ENCODE results near the gene RTL5.

The RTL5 gene

DNA sequence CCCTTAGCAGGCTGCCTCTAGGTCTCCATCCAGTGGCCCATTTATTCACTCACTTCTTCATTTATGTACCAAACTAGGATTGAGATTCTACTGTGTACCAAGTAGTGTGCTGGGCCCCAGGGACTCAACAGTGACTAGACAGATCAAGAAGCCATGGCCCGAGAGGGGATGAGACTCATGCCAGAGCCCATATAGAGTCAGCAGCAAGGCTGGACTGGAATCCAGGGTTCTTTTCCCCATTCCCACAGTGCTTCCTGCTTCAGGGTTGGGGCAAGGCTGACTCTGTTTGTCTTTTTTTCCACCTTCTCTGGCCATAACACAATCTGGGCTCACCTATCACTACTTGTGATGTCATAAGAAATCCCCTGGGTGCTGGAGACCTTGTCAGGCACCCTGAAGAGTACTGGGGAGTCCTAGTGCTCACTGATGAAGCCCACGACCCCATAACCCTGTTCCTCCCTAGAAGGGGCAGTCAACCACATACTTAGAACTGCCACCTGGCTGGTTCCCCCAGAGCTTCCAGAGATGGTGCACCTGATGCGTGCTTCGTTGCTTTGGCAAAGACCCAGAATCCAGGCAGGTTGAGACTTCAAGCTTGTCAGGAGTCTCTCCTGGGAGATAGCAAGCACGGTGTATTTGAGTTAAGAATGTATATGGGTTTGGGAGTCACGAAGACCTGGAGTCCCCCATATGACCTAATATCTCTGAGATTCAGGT lies 6.2 kb downstream of the RTL5 start:
- Histone ChIP-seq H3K9me3 (ENCODE audit: control insufficient read depth, insufficient read depth, low read length) (no peaks in the 10 kb centered on the region), H3K36me3 (ENCODE audit: insufficient read depth, low read length) (no peaks in the 10 kb centered on the region), H3K4me1 (ENCODE audit: insufficient read depth, low read length) (peaks cover 26% of the 10 kb centered on the region), H3K9ac (ENCODE audit: low read depth, low read length) (no peak overlapping the region)

DNA sequence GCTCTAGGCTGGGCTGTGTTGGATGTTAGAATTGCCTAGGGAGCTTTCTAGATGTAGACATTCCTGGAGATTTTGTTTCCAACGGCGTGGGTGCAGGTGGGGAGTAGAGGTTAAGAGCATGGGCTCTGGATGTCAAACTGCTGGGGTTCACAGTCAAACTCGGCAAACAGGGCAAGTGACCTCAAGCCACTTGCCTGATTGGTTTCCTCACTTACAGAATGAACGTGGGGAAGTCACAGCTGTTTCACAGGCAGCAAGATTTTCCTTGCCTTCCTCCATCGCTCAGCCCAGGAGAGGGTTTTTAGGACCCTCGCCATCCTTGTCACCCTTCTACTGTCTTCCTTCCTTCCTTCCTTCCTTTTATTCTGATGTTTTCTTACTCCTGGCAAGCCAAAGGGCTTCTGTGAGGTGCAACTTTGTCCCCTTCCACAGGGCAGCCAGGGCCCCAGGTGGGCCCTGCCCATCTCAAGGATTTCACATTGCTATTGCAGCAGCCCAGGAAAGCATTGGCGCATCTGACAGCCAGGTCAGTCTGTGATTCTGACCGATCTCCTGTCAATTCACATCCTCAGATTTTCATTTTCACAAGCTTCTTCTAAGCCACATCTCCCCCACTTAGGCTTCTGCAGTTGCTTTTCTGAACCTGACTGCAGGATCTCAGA lies 7.0 kb downstream of the RTL5 start:
- Histone ChIP-seq H3K36me3 (ENCODE audit: insufficient read depth, low read length) (no peaks in the 10 kb centered on the region), H3K9ac (ENCODE audit: low read depth, low read length) (no peak overlapping the region), H3K9me3 (ENCODE audit: control insufficient read depth, insufficient read depth, low read length) (no peaks in the 10 kb centered on the region), H3K4me1 (ENCODE audit: insufficient read depth, low read length) (peaks cover 26% of the 10 kb centered on the region)

DNA sequence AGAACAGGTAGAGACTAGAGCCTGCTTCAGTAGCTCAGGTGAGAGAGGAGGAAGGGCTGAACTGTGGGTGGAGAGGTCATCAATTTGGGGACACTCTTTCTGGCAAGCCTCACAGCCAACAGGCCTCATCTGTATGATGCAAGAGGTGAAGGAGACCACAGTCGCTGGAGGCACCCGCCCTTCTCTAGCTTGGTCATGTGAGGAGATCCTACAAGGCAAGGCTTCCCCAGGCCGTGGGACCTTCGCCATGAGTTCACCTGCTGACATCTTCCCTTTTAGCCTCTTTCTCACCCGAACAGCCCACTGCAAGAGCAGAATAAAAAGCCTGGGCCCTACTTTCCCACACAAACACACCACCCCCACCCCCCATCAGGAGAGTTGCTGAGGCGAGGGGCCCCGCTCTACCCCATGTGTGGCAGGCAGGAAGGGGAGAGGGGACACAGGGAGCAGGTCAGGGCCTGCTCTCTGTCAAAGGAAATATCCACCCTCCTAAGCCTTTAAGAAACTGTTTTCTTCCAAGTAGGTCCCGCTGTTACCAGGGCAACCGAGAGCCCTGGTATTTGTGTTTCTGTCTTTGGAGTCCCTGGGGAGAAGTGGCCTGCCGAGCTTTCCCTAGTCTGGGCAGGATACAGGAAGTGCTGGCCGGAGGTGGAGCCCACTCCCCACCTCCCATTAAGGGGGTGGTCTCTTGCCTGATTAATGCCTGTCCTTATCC lies 8.1 kb downstream of the RTL5 start:
- Histone ChIP-seq H3K4me1 (ENCODE audit: insufficient read depth, low read length) (peaks cover 26% of the 10 kb centered on the region), H3K36me3 (ENCODE audit: insufficient read depth, low read length) (no peaks in the 10 kb centered on the region), H3K9ac (ENCODE audit: low read depth, low read length) (no peak overlapping the region), H3K9me3 (ENCODE audit: control insufficient read depth, insufficient read depth, low read length) (no peaks in the 10 kb centered on the region)

DNA sequence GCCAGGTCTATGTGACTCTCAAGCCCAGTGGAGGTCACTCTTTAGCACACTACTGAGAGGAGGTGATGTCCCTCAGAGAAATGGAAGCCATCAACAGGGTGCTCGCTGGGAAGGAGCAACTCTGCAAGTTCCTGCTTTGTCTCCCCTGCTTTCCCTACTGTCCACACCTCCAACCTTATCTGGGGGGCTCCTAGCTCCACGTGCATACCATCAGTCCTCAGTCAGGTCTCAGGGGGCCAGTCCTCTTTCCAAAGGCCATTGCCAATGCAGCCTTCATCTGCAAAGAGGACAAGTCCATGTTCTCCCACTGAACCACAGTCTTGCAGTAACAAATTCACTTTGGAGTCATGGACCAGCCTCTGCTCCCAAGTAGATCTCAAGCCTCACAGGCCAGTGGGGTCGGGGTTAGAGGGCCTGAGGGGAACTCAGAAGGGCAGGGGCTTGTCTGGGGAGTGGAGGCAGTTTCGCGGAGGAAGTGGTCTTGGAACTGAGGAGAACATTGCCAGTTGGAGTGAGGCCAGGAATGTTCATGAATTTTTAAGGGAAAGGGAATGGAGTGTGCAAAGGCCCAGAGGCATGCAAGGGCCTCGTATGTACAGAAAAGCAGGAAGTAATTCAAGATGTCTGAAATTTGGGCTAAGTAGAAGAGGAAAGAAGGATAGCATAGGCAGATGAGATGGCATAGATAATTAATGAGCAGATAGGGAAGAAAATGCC lies 8.9 kb downstream of the RTL5 start:
- no peak overlapping the region for H3K9ac ChIP-seq (ENCODE audit: low read depth, low read length)

DNA sequence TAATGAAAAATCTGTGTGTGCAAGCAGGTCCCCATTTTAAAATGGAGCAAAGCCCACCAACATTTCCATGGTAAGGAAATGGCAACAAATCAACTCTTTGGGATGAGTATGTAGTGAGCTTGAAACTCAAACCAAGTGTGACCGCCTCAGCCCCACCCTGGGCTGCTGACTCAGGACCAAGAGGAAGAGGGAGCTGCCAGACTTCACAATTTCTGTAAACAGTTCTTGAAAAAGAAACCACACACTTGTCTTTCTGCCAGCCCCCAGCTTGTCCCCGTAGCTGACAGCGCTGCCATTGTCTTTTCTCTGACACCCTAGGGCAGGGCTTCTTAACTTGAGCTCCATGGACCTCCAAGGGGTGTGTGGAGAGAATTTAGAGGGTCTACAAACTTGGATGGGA lies 10.3 kb downstream of the RTL5 start:
- H3K9ac ChIP-seq (ENCODE audit: low read depth, low read length), result no peak overlapping the region
- H3K36me3 ChIP-seq (ENCODE audit: insufficient read depth, low read length), result no peaks in the 10 kb centered on the region
- H3K4me1 ChIP-seq (ENCODE audit: insufficient read depth, low read length), result peaks cover 17% of the 10 kb centered on the region
- H3K9me3 ChIP-seq (ENCODE audit: control insufficient read depth, insufficient read depth, low read length), result no peaks in the 10 kb centered on the region

More for the DNA sequence above, 8.9 kb downstream of the RTL5 start:
- Histone ChIP-seq H3K36me3 (ENCODE audit: insufficient read depth, low read length) (no peaks in the 10 kb centered on the region), H3K9me3 (ENCODE audit: control insufficient read depth, insufficient read depth, low read length) (no peaks in the 10 kb centered on the region), H3K4me1 (ENCODE audit: insufficient read depth, low read length) (peaks cover 26% of the 10 kb centered on the region)

DNA sequence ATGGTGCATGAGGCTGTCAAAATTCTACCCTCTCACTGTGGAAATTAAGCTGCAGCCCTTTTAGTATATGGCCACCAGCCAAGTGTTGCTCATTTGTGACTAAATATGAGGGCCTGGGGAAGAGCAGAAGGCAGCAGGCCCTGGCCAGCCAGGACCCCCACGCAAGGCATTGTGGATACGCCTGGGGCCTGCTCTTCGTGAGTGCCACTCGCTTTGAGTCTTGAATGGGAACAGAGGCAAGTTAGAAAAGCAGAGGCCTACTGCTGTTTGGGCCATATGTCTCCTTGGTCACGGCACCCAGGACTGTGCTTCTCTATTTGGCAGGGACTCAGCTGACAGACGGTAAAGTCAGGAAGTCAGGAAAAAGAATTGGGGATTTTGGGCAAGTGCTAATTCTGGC lies 10.9 kb downstream of the RTL5 start:
- Histone ChIP-seq H3K4me1 (ENCODE audit: insufficient read depth, low read length) (peaks cover 12% of the 10 kb centered on the region), H3K9me3 (ENCODE audit: control insufficient read depth, insufficient read depth, low read length) (no peaks in the 10 kb centered on the region), H3K36me3 (ENCODE audit: insufficient read depth, low read length) (no peaks in the 10 kb centered on the region), H3K9ac (ENCODE audit: low read depth, low read length) (no peak overlapping the region)

DNA sequence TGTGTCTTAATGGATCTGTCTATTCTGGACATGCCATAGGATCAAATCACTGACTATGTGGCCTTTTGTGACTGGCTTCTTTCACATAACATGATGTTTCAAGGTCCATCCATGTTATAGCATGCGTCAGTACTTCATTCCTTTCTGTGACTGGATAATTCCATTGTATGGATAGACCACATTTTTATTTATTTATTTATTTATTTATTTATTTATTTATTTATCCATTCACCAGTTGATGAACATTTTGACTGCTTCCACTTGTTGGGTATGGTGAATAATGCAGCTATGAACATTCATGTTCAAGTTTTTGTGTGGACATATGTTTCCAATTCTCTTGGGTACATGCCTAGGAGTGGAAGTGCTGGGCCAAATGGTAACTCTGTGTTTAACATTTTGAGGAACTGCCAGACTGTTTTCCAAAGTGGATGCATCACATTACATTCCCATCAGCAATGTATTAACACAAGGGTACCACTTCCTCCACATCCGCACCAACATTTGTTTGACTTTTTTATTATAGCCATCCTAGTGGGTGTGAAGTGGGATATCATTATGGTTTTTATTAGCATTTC lies 14.0 kb downstream of the RTL5 start:
- peaks cover 21% of the 10 kb centered on the region for H3K4me1 ChIP-seq (ENCODE audit: insufficient read depth, low read length)
- H3K36me3 ChIP-seq (ENCODE audit: insufficient read depth, low read length), result no peaks in the 10 kb centered on the region
- no peak overlapping the region for H3K9ac ChIP-seq (ENCODE audit: low read depth, low read length)
- H3K9me3 ChIP-seq (ENCODE audit: control insufficient read depth, insufficient read depth, low read length), result no peaks in the 10 kb centered on the region

DNA sequence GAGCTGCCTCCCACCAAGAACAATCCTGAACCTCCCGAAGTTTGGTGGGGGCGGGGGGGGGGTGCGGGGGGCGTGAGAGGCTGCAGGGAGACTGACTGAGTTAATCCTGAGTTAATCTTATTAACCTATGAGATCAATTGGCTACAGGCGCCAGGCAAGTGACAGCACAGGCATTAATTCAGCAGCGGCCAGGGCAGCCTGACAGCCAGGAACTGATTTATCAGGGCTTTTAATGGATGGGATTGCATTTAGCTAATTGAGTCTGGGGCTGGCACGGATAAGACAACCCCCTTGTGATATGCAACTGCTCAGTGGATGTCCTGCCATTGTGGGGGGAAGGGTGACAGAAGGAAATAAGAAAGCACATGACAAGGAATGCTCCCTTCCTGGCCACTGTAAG lies 16.3 kb downstream of the RTL5 start:
- H3K4me1 ChIP-seq (ENCODE audit: insufficient read depth, low read length), result peaks cover 21% of the 10 kb centered on the region
- H3K9ac ChIP-seq (ENCODE audit: low read depth, low read length), result no peak overlapping the region
- no peaks in the 10 kb centered on the region for H3K9me3 ChIP-seq (ENCODE audit: control insufficient read depth, insufficient read depth, low read length)
- no peaks in the 10 kb centered on the region for H3K36me3 ChIP-seq (ENCODE audit: insufficient read depth, low read length)

DNA sequence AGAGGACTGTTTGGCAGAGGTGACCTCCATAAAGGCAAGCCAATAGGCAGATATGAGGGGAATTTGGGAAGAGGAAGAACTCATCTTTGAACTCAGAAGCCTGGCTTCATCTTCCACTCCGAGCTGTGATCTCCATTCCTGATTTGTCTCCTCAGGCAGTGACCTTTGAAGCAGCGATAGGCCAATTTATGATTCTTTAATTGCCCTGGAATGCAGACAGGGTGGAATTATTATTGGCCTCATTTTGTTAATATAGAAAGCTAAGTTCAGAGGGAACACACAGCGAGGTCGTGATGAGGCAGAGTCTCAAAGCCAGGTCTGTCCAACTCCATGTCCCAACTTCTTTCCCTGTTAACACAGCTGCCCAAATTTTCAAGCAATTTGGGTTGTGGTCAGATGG lies 16.9 kb downstream of the RTL5 start:
- no peak overlapping the region for H3K9ac ChIP-seq (ENCODE audit: low read depth, low read length)
- H3K36me3 ChIP-seq (ENCODE audit: insufficient read depth, low read length), result no peaks in the 10 kb centered on the region
- peaks cover 27% of the 10 kb centered on the region for H3K4me1 ChIP-seq (ENCODE audit: insufficient read depth, low read length)
- H3K9me3 ChIP-seq (ENCODE audit: control insufficient read depth, insufficient read depth, low read length), result no peaks in the 10 kb centered on the region

DNA sequence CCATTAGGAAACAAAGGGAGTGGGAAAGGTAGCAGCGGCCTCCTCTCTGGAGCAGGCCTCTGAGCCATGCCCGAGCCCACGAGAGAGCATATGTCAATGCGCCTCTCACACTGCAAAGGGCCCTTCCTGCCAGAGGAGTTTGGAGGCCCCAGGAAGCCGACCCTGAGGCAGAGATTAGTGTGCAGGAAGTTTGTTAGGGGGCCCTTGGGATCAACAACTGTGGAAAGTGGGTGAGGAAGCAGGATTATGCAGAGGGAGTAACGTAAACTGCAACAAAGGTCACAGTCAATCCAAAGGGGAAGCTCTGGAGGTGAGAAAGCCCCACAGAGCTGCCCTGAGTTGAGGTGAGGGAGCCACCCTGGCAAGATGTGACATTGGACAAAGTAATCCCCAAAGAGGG lies 17.4 kb downstream of the RTL5 start:
- Histone ChIP-seq H3K9me3 (ENCODE audit: control insufficient read depth, insufficient read depth, low read length) (no peaks in the 10 kb centered on the region), H3K9ac (ENCODE audit: low read depth, low read length) (no peak overlapping the region), H3K4me1 (ENCODE audit: insufficient read depth, low read length) (peaks cover 29% of the 10 kb centered on the region), H3K36me3 (ENCODE audit: insufficient read depth, low read length) (no peaks in the 10 kb centered on the region)

DNA sequence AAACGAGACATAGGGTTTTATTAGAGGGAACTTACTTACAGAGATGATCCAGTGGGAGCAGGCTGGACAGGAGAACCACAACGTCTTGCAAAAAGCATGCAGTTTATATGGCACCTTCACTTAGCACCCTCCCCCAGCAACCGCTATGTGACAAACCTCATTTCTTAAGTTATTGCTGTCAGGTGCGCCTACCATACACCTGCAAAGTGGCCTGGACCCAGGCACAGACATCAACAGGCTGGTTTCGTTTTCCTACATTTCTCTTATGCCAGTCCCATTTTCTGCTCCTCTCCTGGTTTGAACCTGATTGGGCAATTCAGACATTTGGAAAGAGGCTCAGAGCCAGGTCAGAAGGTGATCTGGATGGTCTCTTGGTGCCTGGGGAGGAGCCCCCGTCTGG lies 18.3 kb downstream of the RTL5 start:
- Histone ChIP-seq H3K4me1 (ENCODE audit: insufficient read depth, low read length) (peaks cover 29% of the 10 kb centered on the region), H3K9me3 (ENCODE audit: control insufficient read depth, insufficient read depth, low read length) (no peaks in the 10 kb centered on the region), H3K9ac (ENCODE audit: low read depth, low read length) (no peak overlapping the region), H3K36me3 (ENCODE audit: insufficient read depth, low read length) (no peaks in the 10 kb centered on the region)

DNA sequence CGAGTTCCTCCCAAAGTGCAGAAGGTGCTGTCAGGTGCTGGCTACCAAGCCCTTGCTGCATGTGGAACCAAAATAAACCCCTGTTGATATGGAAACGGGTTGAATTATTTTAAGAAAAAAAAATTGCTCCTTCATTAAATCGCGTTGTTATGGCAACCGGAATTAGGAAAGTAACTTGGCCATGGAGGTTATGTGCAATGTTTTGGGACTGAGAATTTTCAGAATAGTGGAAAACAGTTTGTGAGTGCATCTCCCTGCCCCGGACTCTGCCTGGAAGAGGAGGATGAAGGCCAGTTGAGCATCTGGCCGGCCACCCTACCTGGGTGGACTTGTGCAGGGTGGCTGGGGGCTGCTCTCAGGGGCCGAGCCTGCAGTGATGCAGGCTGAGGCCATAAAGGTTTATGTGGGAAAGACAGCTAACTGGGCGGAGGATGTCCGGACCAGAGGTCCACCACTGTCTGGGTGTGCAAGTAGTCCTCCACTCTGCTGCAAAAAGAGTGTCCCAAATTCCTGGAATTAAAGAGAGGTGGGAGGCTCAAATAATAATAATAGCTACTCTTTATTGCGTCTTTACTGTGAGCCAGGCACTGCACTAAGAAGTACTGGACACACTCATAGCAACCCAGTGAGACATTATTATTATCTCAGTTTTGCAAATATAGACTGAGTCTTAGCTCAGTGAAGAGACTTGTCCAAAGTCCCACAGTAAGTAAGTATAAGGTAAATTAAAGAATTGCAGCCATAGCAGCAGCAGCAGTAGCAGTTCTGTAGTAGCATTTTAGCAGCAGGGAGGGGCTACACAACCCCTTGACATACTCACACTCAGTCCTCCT lies 20.6 kb downstream of the RTL5 start:
- Histone ChIP-seq H3K4me1 (ENCODE audit: insufficient read depth, low read length) (peaks cover 34% of the 10 kb centered on the region), H3K9me3 (ENCODE audit: control insufficient read depth, insufficient read depth, low read length) (no peaks in the 10 kb centered on the region), H3K9ac (ENCODE audit: low read depth, low read length) (no peak overlapping the region), H3K36me3 (ENCODE audit: insufficient read depth, low read length) (no peaks in the 10 kb centered on the region)

DNA sequence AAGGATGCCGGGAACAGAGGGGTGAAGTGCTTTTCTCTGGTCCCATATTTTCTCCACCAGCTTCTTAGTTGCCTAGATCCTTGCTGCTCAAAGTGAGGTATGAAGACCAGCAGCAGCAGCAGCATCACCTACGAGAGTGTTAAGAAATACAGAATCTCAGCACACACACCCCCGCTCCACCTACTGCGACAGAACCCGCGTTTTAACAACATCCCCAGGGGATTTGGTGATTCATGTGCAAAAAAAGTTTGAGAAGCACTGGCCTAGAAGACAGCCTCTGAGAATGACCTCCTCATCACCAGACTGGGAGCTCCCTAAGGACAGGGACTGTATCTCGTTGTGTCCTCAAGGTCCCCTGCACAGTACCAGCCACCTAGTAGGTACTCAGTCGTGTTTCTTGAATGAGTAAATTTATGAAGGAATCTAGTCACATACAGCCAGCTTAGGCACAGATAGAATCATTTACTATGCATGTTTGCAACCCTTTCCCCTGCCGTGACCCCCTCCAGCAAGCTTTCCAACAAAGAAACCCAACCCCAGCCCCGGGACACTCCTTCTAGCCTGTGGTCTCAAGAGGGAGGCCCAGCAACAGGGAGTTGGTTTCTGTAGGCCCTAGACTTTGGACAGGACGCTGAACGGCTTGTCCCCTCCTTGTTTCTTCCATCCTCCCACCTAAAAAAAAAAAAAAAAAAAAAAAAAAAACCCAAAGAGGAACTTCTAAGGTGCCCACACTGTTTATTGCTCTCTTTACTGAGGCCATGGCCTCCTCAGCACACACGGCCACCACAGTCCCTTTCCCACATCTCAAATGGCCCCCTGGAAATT lies 21.5 kb downstream of the RTL5 start:
- no peaks in the 10 kb centered on the region for H3K36me3 ChIP-seq (ENCODE audit: insufficient read depth, low read length)
- no peak overlapping the region for H3K9ac ChIP-seq (ENCODE audit: low read depth, low read length)
- no peaks in the 10 kb centered on the region for H3K9me3 ChIP-seq (ENCODE audit: control insufficient read depth, insufficient read depth, low read length)
- peaks cover 30% of the 10 kb centered on the region for H3K4me1 ChIP-seq (ENCODE audit: insufficient read depth, low read length)

All from ES-I3 (cell line).